Activated CD4-positive, CD25-positive, alpha-beta regulatory T cell (primary cell): ENCODE measurements around the gene TEX13D.

Experiments used
- DNase-seq, 4 experiments: peaks; one replicate each; lab custom pipeline; 2025; lab: John Stamatoyannopoulos, UW

TEX13D gene

DNA sequence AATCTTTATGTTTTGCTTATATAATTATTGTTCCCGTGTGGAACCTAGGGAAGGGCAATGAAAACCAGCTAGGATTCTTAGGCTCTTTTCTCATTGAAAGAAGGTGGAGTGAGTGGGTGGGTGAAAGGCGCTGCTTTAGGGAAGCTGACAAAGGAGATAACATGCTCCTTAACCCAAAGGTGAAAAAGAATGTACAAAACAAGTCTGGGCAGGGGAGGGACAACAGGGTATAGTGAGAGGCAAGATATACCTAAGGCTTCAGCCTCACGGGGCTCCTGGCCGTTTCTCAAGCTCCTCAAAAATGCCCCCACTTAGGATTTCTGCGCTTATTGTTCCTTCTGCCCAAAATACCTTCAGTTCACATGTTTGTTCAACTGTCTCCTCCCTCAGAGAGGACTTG is 15.7 kb downstream of the TEX13D start:
- DNase-seq = no peak

DNA sequence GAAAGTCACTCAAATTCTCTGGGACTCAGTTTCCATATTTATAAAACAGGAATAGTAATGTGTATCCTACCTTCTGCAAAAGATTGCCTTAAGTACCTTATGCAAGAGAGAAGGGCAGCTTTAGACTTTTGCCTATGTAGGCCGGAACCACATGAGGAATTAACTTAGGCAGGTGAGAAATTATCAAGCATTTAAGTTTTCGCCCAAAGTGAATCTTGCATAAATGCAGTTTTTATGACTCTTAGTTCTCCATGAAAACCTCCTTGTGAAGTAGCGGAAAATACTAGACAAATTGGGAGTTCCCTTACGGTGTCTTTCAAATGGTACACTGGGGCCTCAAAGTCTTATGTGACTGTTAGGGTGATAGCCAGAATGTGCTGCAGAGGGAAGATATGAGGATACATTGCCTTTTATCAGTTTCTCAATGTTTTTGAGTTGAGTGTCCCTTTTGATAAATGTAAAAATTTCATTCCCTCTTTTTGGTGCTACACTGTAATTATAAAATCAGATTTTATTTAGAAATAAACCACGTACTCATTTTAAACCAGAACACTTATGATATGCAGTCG is 16.5 kb downstream of the TEX13D start:
- DNase-seq = no peak

DNA sequence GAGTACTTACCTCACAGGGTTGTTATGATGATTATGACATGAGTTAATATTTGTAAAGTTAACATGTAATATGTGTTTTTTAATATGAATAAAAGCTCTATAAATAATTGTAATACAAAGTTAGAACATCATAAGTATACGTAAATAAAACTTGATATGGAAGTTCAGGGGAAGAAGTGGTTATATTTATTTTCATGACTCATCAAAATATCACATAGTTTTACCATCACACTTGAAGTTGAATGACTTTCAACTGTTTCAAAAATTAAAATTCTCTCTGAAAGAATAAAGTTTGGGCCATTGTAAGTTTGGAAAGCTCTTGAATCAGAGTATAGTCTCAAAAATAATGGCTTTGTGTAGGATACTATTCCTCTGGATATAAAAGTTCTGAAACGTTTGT is 22.2 kb downstream of the TEX13D start:
- DNase-seq = no peak

DNA sequence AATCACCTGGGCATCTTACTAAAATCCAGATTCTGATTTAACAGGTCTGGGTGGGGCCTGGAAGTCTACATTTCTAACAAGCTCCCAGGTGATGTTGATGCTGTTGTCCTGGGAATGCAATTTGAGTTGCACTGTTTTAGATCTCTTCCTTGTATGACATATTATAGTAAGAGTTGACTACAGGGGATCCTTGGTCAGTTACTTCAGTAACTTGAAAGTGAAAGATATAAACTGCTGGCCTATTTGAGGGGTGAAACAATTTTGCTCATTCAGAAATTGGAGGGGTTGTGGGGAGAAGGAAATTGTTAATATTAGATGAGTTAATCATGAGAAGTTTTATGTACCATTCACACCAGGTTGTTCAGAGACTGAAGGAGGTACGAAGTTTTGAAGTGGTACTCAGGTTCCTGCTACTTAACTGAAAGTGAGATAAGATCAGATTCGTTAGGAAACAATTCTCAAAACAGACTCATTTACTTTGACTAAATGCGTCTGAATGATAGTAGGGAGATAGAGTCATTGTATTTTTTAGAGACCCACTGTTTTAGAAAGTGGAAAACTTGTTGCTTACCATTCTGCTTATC is 26.4 kb downstream of the TEX13D start:
- no peak for DNase-seq

DNA sequence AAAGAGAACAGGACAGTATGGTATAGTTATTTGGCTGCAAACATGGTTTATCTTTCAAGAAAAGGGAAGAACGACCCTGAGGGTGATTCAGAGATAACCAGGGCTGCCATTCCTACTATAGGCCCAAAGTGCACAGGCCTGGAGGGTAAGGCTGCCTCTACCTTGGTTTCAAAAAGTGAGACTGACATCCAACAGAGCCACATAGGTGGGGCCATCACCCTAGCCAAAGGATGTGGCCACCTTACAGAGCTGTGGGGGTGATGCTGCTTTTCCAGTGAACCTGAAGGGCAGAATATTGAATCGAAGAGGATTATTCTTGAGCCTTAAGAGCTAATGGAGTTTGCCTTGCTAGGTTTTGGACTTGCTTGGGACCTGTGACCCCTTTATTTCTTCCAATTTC is 29.6 kb downstream of the TEX13D start:
- no peak for DNase-seq

DNA sequence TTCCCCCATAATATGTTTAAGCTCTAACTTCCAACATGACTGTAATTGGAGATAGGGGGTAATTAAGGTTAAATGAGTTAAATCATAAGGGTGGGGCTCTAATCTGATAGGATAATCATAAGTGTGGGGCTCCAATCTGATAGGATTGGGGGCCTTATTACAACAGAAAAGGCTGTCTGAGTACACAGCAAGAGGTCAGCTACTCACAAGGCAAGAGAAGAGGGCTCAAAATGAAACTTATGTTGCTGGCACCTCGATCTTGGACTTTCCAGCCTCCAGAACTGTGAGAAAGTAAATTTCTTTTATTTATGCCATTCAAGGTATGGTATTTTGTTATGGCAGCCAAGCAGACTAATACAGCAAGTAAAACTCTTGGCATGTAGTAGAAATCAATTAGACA is 30.3 kb downstream of the TEX13D start:
- no peak for DNase-seq

DNA sequence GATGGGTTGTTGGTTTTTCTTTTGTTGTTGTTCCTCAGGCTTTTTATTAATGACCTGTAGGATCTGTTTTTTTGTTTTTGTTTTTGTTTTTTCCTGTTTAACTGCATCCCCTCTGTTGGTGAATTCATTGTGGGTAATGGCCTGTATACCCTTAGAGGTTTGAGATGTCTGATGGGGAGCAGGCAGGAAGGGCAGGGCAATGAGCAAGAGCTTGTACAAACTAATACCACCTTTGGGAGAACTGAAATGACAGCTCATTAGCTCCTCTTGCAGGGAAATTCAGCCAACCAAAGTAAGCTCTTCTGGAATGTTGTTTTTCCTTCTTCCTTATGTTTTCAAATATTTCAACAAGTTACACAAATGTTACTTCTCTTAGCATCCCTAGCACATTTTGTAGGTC is 37.3 kb downstream of the TEX13D start:
- no peak for DNase-seq

DNA sequence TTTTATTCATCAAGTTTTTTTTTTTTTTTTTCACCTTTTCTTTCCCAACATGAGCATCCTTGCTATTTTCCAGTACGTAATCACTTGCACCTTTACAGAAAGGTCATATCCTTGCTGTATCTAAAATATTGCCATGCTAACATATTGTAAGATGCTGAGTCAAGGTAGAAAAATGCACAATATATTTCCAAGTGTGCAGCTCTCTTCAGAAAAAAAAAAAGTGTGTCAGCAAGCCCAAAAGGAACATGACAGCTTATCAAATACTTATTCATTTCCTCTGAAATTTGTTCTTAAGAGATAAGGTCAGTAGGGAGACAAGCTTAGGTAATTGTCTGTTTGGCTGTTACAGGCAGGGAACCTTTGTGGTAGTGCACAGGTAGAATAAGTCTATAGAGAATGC is 40.9 kb downstream of the TEX13D start:
- DNase-seq = no peak

DNA sequence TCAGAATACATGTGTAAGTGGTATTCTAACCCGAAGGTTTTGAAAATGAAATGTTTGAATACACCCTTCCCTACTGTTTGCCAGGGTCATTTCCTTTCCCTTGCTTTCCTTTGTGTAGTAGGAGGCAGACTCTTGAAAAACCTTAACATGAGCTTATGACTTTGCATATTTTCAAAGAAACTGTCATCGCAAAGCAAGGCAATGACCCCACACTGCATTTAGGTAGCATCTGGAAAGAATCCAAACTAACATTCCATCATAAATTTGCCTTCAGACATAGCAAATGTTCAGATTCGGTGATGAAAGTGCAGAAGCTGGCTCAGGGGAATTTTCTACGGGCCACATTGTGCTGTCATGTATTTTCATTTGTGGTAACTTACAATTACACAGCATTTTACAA is 46.2 kb downstream of the TEX13D start:
- DNase-seq = no peak

DNA sequence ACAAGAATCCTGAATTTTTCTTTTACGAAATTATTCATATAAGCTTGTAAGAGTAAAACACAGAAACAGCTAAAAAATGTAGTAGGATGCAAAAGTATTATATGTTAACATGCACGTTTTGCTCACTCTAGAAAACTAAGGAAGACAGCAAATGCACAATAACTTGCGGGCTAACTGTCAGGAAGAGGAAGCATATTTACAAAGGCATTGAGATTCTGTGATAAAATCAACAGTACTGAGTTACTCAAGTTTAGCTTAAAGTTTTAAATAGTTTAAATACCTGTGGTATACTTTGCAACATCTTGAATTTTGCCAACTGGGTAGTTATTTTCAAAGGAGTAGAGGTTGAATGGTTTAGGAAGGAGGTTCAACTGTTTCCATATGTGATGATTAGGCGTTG is 50.9 kb downstream of the TEX13D start:
- no peak for DNase-seq

DNA sequence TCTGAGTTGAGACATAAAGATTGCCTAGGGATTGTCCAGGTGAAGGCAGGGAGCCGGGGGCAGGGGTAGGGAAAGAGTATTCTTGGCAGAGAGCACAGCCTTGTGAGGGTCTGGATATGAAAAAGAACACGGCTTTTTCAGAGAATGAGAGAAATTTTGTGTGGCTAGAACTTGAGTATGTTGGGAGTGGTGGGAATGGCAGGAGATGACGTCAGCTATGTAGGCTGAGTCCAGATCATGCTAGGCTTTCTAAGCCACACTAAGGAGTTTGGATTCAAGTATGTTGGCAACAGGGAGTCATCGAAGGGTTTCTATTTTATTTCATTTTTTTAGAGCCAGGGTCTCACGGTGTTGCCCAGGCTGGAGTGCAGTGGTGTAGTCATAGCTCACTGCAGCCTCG is 53.9 kb downstream of the TEX13D start:
- no peak for DNase-seq
